ENCODE measurements around the gene TNIP2.

The TNIP2 gene, protein sequence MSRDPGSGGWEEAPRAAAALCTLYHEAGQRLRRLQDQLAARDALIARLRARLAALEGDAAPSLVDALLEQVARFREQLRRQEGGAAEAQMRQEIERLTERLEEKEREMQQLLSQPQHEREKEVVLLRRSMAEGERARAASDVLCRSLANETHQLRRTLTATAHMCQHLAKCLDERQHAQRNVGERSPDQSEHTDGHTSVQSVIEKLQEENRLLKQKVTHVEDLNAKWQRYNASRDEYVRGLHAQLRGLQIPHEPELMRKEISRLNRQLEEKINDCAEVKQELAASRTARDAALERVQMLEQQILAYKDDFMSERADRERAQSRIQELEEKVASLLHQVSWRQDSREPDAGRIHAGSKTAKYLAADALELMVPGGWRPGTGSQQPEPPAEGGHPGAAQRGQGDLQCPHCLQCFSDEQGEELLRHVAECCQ

DNA sequence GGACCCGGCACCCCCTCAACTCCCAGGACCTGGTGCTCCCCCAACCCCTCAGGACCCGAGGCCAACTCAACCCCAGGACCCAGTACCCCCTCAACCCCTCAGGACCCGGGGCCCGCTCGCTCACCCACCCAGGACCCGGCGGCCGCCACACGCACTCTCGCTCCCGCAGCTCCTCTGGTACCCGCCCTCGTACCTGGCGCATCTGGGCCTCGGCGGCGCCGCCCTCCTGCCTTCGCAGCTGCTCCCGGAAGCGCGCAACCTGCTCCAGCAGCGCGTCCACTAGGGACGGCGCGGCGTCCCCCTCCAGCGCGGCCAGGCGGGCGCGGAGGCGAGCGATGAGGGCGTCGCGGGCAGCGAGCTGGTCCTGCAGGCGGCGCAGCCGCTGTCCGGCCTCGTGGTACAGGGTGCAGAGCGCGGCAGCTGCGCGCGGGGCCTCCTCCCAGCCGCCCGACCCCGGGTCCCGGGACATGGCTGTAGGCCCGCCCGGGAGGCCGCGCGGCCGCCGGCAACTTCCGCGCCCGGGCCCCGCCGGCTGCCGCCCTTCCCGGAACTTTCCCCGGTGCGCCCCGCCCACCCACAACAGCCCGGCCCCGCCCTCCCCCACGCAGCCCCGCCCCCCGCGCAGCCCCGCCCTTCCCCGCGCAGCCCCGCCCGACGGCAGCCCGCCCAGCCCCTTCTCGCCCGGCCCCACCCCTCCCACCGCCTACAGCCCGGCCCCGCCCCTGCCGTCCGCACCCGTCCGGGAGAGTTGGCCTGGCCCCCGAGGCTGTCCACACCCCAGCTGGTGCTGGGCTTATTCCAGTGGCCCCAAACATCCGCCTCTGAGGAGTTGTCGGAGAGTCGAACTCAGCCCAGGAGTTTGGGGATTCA lies at the start of gene TNIP2:
TNIP2 (minus strand) TSS at position 516 of the 870 bp plus-strand sequence; CDS start at position 469, 47 bp downstream.
- peak; percentile 96 for DNase-seq (ENCODE audit: low spot score)

DNA sequence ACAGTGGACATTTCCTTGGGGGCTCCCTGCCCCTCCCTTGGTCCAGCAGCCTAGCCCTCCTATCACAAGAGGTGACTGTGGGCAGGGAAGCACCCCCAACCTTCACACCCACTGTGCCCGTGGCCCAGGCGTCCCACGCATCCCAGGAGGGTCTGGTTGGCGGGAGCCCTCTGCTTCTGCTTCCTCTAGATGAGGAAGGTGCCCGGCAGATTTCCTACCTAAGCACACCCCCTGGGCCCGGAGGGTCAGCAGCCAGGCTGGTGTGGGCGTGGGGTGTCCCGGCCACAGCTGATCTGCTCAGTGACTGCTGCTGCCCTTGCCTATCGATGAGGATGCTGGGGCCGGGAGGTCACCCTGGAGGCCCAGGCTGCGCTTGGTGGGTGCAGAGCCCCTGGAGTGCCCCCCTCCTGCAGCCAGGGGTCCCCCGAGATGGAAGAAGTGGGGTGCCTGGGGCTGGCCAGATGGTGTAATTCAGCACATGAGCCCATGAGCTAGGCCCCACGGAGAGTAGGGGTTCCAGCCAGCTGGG lies 48.9 kb upstream of the TNIP2 start:
- no peak for DNase-seq (ENCODE audit: low spot score)

DNA sequence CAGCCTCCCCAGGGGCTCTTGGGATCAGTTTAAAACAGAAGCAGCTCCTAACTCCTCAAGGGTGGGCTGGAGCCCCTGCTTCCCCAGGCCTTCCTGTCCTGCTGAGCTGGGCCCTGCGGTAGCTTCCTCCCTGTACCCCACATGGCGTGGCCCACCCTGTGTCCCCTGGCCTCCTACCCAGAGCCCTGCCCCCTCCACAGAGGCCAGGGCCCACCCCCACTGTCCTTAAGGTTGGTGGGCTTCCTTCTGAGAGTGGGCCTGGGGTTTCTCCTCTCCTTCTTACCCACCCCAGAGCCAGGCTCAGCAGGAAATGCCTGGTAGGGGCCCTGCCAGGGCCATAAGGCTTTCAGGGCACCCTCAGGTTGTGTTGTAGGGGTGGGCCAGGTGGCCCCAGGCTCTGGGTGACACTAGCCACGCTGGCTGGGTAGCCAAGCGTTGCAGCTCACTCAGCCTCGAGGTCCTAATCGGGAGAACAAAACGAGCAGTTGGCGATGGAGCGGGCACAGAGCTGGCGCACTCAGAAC lies 48.4 kb upstream of the TNIP2 start:
- DNase-seq (ENCODE audit: low spot score), result no peak

DNA sequence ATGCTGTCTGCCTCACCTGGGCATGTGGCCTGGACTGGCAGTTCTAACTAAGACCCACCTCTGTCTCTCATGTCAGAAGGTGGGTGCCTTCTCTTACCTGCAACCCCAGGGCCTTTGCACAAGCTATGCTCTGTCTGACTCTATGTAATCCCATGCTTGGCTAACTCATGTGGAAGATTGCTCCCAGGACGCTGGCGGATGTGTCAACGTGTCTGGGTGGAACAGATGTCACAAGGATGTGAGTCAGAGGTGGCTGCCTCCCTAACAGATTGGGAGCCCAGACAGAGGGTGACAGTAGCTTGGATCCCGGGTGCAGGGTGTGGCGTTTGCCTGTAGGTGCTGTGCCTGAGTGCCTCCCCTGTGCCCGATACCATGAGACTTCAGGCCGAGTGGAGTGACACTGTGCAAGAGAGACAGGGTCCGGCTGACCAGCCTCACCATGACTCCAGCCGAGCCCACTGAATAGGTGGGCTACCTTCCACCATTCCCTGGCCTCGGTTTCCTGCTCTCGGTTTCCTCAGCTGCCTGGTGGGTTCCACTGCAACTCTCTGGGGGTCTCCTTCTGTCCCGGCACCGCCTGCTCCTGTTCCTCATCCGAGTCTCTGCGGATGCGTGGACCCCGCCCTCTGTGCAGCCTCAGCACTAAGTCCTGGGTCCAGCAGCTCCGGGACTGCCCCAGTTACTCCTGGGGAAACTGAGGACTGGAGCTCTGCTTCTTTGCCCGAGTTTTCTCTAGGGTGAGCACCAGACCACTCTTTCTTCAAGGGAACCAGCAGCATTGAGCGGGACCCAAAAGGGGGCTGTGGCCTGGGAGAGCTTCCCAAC lies 47.7 kb upstream of the TNIP2 start:
- DNase-seq (ENCODE audit: low spot score), result no peak

DNA sequence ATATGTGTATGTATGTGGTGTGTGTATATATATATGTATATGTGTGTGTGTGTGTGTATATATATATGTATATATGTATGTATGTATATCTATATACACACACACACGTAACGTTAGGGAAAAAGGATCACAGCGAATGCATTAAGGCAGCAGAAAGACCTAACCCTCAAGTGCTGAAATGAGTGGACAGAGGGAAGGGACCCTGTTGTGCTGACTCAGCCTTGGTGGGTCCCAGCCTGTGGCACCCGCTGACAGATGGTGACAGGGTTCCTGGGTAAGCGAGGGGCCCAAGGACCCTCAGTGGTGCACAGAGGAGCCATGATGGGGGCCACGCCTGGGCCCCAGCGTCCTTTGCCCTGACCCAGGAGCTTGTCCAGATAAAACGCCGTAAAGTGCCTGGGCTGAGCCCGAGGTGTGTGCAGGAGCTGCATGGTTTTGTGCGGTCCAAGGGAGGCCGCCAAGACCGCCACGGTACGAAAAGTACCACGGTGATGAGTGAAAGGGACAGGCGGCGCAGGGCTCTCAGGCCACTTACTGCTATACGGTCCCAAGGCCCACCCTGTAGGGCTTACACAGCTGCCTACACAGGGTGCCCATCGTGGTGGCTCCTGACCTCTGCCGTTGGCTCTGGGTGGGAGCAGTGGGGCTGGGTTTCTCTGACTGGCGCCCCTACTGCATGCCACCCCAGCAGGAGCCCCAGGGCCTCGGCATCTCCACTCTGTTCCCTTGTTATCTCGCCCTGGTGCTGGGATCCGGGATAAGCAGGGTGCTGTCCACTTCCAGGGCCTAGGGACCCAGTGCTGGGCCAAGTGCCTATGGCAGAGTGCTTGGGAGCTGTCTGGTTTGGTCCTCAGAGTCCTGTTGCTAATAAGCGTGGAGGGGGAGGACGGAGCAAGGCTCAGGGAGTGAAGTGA lies 46.7 kb upstream of the TNIP2 start:
- no peak for DNase-seq (ENCODE audit: low spot score)

DNA sequence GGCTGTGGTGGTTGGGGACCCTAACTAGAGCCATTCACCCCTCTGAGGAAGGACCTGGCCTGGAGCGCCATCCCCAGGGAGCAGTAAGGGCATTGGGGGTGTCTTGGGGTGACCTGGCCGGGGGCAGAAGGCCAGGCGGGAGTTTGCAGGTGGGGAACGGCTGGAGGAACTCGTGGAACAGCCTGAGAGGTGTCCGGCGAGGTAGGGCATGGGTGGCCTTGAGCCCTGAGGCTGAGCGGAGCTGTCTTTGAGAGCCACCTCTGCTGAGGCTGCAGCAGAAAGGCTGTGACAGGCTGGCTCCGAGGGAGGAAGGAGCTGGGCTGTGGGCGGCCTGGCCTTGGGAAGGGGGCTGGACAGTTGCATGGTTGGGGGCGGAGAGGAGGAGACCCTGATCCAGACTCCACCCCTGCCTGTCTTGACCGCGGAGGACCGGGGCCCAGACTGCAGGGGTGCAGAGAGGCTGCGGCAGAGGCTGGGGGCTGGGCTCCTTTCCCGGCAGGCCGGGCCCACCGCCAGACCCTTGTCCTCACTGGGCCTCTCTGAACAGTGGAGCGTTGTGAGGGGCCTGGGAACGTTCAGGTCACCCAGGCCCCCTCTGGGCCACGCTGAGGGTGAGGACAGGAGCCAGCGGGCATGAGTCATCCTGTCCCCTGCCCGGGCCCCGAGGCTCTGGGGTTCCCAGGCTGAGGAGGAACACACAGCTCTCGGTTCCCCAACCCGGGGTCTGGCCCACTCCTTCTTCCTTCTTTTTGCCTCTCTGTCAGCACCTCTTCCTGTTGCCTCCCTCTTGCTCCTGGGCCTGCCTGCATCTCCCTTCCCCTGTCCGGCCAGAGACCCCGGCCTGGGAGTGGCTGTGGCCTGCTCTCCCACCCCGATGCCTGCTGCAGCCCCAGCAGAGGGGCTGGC lies 44.8 kb upstream of the TNIP2 start:
- DNase-seq (ENCODE audit: low spot score), result peak; percentile 52

DNA sequence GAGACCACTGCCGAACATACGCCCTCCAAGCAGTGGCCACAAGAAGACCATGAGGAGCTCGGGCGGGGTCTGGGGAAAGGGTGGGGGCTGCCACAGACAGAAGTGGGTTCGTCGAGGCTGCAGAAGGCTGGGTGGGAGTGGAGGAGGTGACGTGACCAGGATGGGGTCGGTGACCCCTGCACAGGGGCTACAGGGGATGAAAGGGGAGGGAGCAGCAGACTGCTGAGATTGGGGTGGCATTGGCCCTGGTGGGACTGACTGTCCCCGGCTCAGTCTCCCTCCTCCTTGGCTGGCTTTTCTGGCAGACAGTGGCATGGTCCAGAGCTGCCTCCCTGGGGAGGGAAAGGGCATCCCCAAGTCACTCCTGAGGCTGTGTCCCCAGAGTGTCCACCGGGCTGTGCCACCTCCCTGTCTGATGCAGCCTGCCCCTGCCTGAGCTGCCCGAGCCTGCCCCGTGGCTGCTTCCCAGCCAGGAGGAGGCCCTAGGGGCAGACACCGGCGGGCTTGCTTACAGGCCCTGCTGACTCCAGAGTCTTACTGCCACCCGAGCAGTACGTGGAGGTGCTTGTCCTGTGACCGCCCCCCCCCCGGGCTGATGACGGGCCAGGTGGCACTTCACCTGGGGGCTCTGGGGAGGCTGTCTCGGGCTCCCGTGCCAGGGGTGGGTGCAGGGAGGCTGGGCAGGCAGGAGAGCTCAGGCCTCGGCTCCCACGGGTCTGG lies 44.0 kb upstream of the TNIP2 start:
- DNase-seq (ENCODE audit: low spot score), result no peak

DNA sequence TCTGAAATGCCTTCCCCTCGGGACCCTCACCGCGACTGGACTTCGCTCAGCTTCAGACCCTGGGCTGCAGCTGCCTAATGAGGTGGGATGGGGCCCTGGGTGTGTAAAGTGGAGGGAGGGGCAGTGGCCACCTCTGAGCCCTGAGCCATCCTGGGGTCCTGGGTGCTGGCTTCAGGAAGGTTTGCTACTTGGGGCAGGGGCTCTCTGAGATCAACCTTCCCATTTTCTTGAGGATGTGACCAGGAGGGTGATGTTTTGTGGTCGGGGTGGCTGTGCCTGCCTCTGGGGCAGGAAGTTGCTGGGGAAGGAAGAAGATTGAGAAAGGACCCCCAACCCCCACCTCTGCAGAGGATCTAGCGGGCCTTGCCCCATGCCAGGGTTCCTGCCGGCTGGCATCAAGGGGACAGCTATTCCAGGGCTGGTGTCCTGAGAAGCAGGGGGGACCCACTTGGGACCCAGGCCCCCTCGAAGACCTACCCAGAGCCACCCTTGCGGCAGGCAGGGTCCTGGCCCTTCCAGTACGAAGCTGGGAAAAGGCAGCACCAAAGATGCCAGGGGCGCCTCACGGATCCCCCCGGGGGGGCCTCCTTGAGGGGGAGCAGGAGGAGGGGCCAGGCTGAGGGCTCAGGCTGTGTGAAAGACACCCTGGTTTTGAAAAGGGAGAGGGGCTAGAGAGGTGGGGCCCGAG lies 43.2 kb upstream of the TNIP2 start:
- DNase-seq (ENCODE audit: low spot score), result no peak

DNA sequence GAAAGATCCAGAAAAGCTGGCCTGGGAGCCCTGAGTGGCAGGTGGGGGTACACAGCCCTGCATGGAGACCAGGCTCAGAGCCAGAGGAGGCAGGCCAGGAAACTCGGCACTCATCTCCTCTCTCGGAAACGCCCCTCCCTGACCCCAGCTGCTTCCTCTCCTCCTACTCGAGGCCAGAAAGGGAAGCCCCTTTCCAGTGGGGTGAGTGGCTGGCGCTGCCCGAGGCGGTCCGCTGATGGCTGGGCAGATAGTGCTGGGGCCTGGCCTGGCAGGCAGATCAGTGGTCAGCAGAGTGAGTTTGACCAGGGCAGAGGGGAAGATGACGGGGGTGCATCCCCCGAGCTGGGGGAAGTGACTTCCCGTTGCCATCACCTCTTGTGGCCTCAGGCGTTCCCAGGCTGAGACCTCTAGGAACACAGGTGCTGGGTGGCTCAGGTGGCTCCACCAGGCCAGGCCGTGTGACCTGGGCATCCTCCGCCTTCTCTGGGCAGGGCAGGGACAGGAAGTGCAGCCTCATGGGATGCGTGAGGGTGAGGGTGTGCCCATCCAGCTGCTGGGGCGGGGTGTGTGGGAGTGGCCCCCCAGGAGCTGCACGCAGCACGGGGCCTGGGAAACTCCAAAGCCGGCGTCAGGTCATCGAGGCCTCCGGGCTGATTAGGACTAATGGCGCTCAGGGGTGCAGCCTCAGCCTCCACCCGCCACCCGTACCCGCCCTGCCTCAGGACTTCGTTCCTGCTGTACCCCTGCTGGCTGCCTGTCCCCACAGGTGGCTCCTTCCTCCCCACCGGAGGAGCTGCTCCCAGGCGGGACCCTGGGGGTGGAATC lies 42.5 kb upstream of the TNIP2 start:
- DNase-seq (ENCODE audit: low spot score), result no peak

DNA sequence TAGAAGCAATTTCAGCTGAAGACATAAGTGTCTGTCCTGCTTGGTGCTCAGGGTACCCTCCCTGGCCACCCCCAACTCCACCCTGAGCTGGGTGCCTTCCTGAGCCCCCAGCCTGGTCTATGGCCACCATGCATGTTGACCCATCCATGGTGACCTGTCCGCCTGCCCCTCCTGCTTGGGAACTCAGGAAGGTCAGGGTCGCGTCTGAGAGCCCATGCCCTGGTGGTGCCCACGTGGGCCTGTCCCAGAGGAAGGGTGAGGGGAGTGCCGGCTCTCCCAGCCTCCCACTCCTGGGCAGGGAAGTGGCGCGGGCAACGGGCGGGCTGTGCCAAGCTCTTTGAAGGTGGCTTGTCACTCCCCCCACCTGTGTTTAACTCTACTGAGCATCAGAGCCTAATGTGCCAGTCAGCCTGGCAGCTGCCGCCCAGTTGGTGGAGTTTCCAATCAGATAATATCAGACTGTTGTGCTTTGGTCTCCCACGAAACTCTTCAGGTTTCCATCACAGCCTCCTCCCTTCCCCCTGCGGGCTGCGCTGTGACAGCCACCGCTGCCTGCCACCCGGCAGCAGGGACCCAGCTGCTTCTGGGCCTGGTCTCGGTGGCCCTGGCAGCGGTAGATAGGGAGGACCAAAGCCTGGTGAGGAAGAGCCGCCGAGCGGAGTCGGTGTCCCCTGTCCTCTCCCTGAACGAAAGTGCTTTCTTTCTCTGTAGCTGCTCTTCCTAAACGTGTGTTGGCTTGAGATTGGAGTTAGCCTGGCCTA lies 41.6 kb upstream of the TNIP2 start:
- no peak for DNase-seq (ENCODE audit: low spot score)

DNA sequence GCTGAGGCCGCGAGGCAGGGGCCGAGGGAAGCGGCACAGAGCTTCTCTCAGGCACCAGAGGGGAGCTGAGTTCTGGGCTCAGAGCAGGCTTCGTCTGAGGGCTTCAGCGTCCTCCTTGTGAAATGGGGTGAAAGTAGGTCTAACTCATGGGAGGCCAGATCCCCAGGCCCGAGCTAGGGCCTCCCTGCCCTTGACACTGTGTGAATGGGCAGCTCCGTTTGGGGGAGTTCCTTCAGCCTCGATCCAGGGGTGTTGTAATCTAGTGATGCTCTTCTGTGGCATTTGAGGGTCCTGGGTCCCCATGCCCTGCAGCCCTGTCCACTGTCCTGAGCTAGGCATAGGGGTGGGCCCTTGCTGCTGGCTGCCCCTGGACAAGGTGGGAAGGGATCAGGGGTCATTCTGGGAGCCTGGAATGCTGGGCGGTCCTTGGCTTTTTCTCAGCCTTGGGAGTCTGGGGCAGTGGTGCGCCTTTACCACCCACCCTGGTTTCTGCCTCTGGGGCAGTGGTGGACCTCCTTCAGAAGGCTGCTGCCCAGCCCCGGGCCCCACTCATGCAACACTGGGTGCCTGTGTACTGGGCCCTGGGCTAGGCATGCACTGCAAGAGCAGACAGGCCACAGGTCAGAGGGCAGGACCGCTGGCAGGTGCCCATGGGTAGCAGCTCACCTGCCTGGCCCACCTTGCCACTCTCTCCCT lies 40.9 kb upstream of the TNIP2 start:
- DNase-seq (ENCODE audit: low spot score), result no peak

DNA sequence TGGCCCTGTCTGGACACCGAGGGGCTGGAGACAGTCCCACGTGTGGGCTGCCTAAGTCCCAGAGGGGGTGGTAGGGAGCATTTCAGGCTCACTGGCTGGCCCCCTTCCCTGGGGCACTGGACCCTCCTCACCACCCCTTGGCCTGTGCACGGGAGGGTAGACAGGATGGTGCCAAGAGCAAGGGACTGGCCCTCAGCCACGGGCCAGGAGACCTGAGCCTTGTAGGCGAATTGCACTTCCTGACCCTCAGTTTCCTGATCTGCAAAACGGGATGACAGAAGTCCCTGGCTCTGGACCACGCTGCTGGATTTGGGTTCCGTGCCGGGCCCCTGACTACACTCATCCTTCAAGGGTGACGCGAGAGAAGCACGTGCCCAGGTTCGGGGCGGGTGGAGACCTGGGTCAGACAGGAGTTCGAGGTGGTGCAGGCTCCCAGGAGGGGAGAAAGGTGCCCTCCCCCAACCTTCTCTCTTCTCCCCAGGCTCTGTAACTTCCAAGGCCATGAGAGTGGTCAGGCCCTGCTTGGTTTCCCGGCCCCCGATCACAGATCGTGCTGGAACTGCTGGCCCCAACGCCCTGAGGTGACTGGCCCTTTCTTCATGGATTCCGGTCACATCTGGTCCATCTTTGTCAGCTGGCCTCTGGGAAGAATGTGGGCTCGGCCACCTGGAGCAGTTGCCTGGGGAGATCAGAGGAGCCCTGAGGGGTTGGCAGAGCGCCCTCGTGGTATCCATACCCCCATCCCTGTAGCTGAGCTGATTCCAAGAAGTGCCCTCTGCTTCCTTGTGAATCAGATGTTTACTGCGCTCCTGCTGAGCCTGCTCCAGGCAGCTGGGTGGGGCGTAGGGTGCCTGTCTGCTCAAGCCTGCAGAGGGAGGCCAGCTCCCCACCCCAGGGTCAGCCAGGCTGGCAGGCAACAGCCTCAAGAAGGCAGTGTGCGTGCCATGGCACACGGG lies 40.0 kb upstream of the TNIP2 start:
- DNase-seq (ENCODE audit: low spot score), result no peak

DNA sequence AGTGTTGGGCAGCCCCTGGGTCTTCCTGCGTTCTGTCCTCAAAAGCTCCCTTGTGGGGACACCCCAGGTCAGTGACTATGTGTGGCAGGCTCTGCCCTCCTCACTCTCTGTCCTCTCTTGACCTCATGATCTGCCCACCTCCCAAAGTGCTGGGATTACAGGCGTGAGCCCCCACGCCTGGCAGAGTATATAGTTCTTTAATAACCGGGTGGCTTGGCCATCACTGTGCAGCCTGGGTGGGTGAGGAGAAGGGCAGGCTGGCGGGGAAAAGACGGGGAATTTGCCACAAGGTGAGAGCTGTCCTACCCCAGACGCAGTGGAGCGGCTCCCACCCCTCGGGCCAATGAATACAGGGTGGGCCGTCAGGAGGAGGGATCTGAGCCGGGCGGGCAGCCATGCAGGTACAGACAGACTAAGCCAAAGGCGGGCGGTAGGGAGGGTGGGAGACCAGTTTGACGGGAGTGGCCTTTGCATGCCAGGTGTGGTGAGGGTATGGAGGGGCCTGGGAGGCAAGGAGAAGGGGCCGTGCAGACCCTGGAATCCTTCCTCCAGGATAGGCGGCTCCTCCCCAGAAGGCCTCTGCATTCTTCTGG lies 39.3 kb upstream of the TNIP2 start:
- DNase-seq (ENCODE audit: low spot score), result no peak

Data from germinal center (tissue), 1 donor.